KMS-11 (cell line): ENCODE data around the gene DIP2C.

Experiments used
- H2AFZ ChIP-seq: fragments of 200-600 bp; sonication (generic); 2 replicates; pipeline ENCODE4 v1.6.1; 2016; ENCODE audit warnings: antibody characterized with exemption, mixed run types, low read depth
- H3K27ac ChIP-seq: fragments of 200-600 bp; sonication (generic); 2 replicates; pipeline ENCODE4 v1.6.1; 2016; ENCODE audit warnings: mild to moderate bottlenecking, mixed run types
- H3K27me3 ChIP-seq: fragments of 200-600 bp; sonication (generic); 2 replicates; pipeline ENCODE4 v1.6.1; 2017; ENCODE audit warnings: mild to moderate bottlenecking, low read depth, mixed run types, moderate library complexity; ENCODE audit not compliant: insufficient read depth
- H3K36me3 ChIP-seq: fragments of 200-600 bp; sonication (generic); 2 replicates; pipeline ENCODE4 v1.6.1; 2017; ENCODE audit warnings: mild to moderate bottlenecking, mixed run types; ENCODE audit not compliant: insufficient read depth
- H3K4me1 ChIP-seq: fragments of 200-600 bp; sonication (generic); 2 replicates; pipeline ENCODE4 v1.6.1; 2016; ENCODE audit warnings: mild to moderate bottlenecking, low read depth, mixed run types; ENCODE audit not compliant: poor library complexity, severe bottlenecking
- H3K4me2 ChIP-seq: fragments of 200-600 bp; sonication (generic); 2 replicates; pipeline ENCODE4 v1.7.0; 2016; ENCODE audit warnings: mild to moderate bottlenecking, mixed run types
- H3K4me3 ChIP-seq: fragments of 200-600 bp; sonication (generic); IDR thresholded peaks from 2 replicates; pipeline ENCODE4 v1.6.1; 2017; ENCODE audit warnings: low read depth, low read length, mixed read lengths; ENCODE audit not compliant: insufficient read depth
- H3K79me2 ChIP-seq: fragments of 200-600 bp; sonication (generic); 2 replicates; pipeline ENCODE4 v1.6.1; 2016; ENCODE audit warnings: low read depth, mixed run types; ENCODE audit not compliant: insufficient read depth
- H3K9ac ChIP-seq: fragments of 200-600 bp; sonication (generic); 2 replicates; pipeline ENCODE4 v1.6.1; 2016; ENCODE audit warnings: mild to moderate bottlenecking, mixed run types
- H4K20me1 ChIP-seq: fragments of 200-600 bp; sonication (generic); 2 replicates; pipeline ENCODE4 v1.6.1; 2016; ENCODE audit warnings: mild to moderate bottlenecking, mixed run types; ENCODE audit not compliant: insufficient read depth
- CTCF ChIP-seq: fragments of 200-600 bp; sonication (generic); conservative IDR thresholded peaks from 2 replicates; pipeline ENCODE4 v1.6.1; 2017; ENCODE audit warnings: low read depth, mild to moderate bottlenecking, antibody characterized with exemption, low read length, moderate library complexity, mixed read lengths

Gene DIP2C

GRCh38 chr10:527416-527815, 162.1 kb downstream of the DIP2C start:
- Histone ChIP-seq H3K4me2 (no peak overlapping the region), H3K9ac (no peak overlapping the region), H3K27me3 (no peaks in the 10 kb centered on the region), H3K4me3 (no peak overlapping the region), H3K27ac (no peak overlapping the region), H3K36me3 (no peaks in the 10 kb centered on the region), H2AFZ (no peak overlapping the region), H3K79me2 (peaks cover 55% of the 10 kb centered on the region; the same call in 1 of the 2 replicates), H4K20me1 (no peaks in the 10 kb centered on the region; the same call in 1 of the 2 replicates), H3K4me1 (peaks cover 14% of the 10 kb centered on the region)
- no peak for TF ChIP-seq CTCF

GRCh38 chr10:526651-527312, 162.7 kb downstream of the DIP2C start:
- Histone ChIP-seq H3K79me2 (peaks cover 49% of the 10 kb centered on the region; the same call in 1 of the 2 replicates), H3K4me3 (no peak overlapping the region), H3K9ac (no peak overlapping the region), H3K4me2 (no peak overlapping the region), H3K4me1 (peaks cover 14% of the 10 kb centered on the region), H2AFZ (no peak overlapping the region), H3K27ac (no peak overlapping the region), H4K20me1 (no peaks in the 10 kb centered on the region; the same call in 1 of the 2 replicates), H3K36me3 (no peaks in the 10 kb centered on the region), H3K27me3 (no peaks in the 10 kb centered on the region)
- TF ChIP-seq CTCF: no peak

- Histone ChIP-seq H3K27ac (no peak overlapping the region), H3K9ac (no peak overlapping the region), H3K4me1 (peaks cover 19% of the 10 kb centered on the region), H3K27me3 (no peaks in the 10 kb centered on the region), H4K20me1 (no peaks in the 10 kb centered on the region; the same call in 1 of the 2 replicates), H3K36me3 (no peaks in the 10 kb centered on the region), H3K4me2 (peak overlapping the region; percentile 3; the same call in 1 of the 2 replicates), H3K79me2 (peaks cover 41% of the 10 kb centered on the region; the same call in 1 of the 2 replicates), H3K4me3 (no peak overlapping the region), H2AFZ (no peak overlapping the region)
- TF ChIP-seq CTCF: no peak
Observed at GRCh38 chr10:525565-526315, 163.7 kb downstream of the DIP2C start.

- no peak overlapping the region for H3K4me2 ChIP-seq
- no peak overlapping the region for H3K27ac ChIP-seq
- no peak overlapping the region for H3K9ac ChIP-seq
- no peaks in the 10 kb centered on the region for H3K27me3 ChIP-seq
- no peaks in the 10 kb centered on the region; the same call in 1 of the 2 replicates for H4K20me1 ChIP-seq
- H2AFZ ChIP-seq: no peak overlapping the region
- H3K4me3 ChIP-seq: no peak overlapping the region
- no peaks in the 10 kb centered on the region for H3K36me3 ChIP-seq
- peaks cover 36% of the 10 kb centered on the region for H3K4me1 ChIP-seq
- H3K79me2 ChIP-seq: peaks cover 30% of the 10 kb centered on the region; the same call in 1 of the 2 replicates
- no peak for TF ChIP-seq CTCF
Observed at GRCh38 chr10:523925-524324, 165.5 kb downstream of the DIP2C start.
